Fibroblast of mammary gland (primary cell): ENCODE measurements around the gene NUDT17.

ENCODE experiments used
- DNase-seq: peaks from one replicate; pipeline ENCODE4 v3.0.0-alpha.2; 2010; ENCODE audit warnings: low read depth
- H3K4me3 ChIP-seq: 2 replicates; pipeline ENCODE4 v1.5.1; 2011; ENCODE audit warnings: low read depth, mild to moderate bottlenecking, low read length, moderate library complexity; ENCODE audit not compliant: control insufficient read depth
- TF ChIP-seq, protein P1 (sequence below): conservative IDR thresholded peaks from 2 replicates; pipeline ENCODE4 v1.5.1; 2011; ENCODE audit warnings: low read depth, low read length, inconsistent platforms; ENCODE audit not compliant: control insufficient read depth, insufficient read depth

Gene NUDT17, protein sequence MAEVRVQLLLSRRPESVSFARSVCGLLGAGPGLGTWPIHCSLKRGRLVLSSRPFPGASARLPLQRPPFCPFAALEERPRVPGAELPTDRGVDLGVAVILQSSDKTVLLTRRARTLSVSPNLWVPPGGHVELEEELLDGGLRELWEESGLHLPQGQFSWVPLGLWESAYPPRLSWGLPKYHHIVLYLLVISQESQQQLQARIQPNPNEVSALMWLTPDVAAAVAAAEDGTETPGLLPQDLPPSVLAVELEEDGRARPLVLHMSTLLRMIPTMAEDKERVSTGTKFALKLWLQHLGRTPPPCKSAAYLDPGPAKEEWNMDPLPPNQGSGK

DNA sequence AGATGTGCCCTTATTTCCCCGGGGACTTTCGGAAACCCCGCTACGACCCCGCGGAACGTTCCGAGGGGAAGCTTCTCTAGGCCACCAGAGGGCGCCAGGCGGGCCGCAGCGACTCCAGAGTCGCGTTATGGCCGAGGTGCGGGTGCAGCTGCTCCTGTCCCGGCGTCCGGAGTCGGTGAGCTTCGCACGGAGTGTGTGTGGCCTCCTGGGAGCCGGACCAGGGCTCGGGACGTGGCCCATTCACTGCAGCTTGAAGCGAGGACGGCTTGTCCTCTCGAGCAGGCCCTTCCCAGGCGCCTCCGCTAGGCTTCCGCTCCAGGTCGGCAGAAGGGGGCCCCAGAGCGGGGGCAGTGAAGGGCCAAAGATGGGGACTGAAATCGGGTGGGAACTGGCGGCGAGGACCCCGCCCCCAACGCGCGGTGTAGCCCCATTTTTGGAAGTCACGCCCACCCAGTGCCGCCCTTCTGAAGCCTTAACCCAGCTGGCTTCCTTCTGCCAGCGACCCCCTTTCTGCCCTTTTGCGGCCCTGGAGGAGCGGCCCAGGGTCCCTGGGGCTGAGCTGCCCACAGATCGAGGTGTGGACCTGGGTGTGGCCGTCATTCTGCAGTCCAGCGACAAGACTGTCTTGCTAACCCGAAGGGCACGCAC, at the start of gene NUDT17:
Gene NUDT17, plus strand, starts transcription at position 117 of the 648 bp plus-strand sequence. Its CDS starts 11 bp downstream, at position 128.
- TF ChIP-seq, protein P1, sequence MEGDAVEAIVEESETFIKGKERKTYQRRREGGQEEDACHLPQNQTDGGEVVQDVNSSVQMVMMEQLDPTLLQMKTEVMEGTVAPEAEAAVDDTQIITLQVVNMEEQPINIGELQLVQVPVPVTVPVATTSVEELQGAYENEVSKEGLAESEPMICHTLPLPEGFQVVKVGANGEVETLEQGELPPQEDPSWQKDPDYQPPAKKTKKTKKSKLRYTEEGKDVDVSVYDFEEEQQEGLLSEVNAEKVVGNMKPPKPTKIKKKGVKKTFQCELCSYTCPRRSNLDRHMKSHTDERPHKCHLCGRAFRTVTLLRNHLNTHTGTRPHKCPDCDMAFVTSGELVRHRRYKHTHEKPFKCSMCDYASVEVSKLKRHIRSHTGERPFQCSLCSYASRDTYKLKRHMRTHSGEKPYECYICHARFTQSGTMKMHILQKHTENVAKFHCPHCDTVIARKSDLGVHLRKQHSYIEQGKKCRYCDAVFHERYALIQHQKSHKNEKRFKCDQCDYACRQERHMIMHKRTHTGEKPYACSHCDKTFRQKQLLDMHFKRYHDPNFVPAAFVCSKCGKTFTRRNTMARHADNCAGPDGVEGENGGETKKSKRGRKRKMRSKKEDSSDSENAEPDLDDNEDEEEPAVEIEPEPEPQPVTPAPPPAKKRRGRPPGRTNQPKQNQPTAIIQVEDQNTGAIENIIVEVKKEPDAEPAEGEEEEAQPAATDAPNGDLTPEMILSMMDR: peak; percentile 78
- peak; percentile 70 for DNase-seq
- peak within 1 kb of the TSS; percentile 59 for H3K4me3 ChIP-seq

DNA sequence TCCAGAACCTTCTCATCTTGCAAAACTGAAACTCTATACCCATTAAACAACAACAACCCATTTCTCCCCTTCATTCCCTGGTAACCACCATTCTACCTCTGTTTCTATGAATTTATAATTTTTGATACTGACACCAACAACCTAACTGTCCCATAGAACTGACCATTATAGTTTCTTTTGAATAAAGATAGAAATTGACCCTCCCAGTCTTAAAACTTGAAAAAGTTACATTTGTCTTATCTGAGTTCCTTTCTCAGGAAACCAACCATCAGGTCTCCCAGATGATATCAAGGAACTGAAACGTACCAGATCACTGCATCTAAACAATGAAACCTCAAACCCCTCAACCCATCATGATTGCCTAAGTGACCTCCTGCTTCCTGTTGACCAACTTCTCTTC, 48.7 kb upstream of the NUDT17 start:
- no peak for DNase-seq
- TF ChIP-seq, protein P1: no peak
- H3K4me3 ChIP-seq: no peak overlapping the region

DNA sequence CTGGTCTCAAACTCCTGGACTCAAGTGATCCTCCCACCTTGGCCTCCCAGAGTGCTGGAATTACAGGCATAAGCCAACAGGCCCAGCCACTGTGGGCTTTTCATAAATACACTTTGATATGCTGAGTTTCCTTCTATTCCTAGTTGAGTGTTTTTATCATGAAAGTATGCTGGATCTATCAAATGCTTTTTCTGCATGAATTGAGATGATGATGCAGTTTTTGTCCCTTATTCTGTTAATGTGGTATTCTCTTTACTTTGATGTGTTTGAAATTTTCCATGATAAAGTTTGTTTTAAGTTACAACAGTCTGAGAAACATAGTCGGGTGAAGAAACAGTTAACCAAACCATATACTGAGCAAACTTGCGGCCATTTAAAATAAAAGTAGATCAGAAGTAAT, 45.6 kb upstream of the NUDT17 start:
- no peak for DNase-seq
- TF ChIP-seq, protein P1: no peak
- H3K4me3 ChIP-seq: no peak overlapping the region

DNA sequence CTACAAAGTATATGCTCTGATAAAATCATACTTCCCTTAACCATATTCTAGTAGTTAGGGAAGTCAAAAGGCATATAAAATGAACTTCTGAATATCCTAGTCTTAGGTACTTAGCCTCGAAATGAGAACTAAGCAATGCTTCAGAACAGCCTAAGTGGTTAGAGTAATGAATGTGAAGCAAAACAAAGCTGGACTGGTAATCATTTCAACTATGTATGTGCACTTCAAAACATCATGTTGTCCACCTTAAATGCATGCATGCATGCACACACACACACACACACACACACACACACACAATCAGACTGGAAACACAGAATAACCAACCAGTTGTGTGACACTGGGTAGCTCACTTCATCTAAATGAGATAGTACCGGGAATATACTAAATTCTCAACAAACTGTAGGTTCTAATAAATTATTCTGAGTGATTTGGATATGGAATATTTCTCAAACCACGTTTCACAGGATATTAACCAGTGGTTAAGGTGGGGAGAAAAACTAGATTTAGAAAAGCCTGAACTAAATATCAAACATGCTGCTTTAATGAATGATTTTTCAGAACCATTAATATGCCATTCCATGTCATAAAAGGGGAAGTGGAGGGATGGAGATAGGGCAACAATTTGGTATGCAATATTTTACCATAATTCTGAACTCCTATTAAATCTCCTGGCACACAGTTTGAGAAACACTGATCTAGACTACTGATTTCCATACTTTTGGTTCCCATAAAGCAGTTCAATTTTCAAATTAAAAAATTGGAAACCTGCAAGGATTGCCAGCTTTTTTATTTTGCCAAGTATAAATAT, 41.0 kb upstream of the NUDT17 start:
- no peak overlapping the region for H3K4me3 ChIP-seq
- TF ChIP-seq, protein P1: no peak
- no peak for DNase-seq

DNA sequence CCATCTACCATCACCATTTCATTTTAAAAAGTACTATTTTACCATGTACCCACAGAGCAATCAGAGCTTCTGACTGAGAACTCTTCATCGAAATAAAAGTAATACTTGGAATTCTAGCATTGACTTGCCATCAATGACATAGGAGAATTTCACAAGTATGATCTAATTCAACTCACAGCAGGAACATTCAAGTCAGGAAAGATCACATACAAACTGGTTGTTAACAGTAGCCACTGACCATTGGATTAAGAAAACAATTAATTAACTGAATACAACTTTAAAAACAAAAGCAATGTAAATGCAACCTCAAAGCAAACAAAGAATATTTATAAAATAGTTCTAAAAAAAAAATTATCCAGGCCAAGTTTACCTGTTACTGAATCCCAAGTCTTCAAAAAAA, 40.4 kb upstream of the NUDT17 start:
- TF ChIP-seq, protein P1: no peak
- DNase-seq: peak; percentile 59
- no peak overlapping the region for H3K4me3 ChIP-seq

DNA sequence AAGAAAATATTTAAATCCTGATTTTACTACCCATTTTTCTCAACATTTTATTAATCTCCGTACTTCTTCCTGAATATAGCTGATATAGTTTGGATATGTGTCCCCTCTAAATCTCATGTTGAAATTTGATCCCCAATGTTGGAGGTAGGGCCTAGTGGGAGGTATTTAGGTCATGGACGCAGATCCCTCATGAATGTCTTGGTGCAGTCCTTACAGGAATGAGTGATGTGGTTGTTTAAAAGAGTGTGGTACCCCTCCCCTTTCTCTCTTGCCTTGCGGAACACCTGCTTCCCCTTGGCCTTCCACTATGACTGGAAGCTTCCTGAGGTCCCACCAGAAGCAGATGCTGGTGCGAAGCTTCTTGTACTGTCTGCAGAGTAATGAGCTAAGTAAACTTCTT, 39.0 kb upstream of the NUDT17 start:
- H3K4me3 ChIP-seq: no peak overlapping the region
- DNase-seq: no peak
- TF ChIP-seq, protein P1: no peak
